GM19438 (cell line): ENCODE results near the gene REG4.

Source experiments
- ATAC-seq: cut with Tn5 transposase; IDR thresholded peaks from one replicate; pipeline ENCODE4 v1.9.1; 2021; ENCODE audit warnings: low read depth; ENCODE audit not compliant: unreplicated experiment

Gene REG4

GRCh38 chr1:119745034-119745433, 66.2 kb downstream of the REG4 start:
- no peak for ATAC-seq

DNA sequence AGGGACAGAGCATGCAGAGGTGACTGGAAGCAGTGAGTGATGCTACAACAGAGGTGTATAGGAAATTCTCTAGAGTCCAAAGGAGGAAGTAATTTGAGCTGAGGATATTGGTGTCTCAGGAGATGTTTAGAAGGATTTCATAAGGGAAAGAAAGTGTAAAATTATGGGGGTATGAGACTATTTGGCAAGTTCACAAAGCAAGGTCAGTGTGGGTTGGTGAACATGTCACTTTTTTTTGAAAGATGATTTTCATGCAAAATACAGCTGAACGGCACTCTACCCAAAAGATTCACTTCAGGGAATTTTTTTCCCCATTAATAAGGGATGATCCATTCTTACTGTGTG, 66.7 kb downstream of the REG4 start:
- no peak for ATAC-seq
